Placental epithelial cell (primary cell): ENCODE data around the gene TCN2. TPM values are rescaled to one million over a fixed set of nuclear protein-coding genes. Genes with fewer than 3 reads are reported as not detected.

Experiments used
- total RNA-seq: library from RNA; depleted of rRNA; stranded (reverse); fragments of >200 nt; gene quantifications from 2 replicates; pipeline ENCODE4 v1.2.3, GENCODE V29; 2012

The TCN2 gene
- total RNA-seq = 11.9 and 49.5 TPM in 2 replicates

GRCh38 chr22:30606455-30607299 is at the start of gene TCN2:
Gene TCN2 (plus strand): TSS chr22:30607174. CDS start chr22:30607332, 158 bp downstream.

GRCh38 chr22:30574095-30574981 is 32.6 kb upstream of the TCN2 start, which contains the start of gene GAL3ST1:
Gene GAL3ST1 (minus strand): TSS chr22:30574665. CDS start chr22:30557392, 17,273 bp downstream.

GRCh38 chr22:30591588-30592359 is 15.2 kb upstream of the TCN2 start, which contains the start of gene PES1:
Gene PES1 (minus strand): TSS chr22:30591910. CDS start chr22:30591833, 77 bp downstream.

GRCh38 chr22:30635273-30636225 is 28.6 kb downstream of the TCN2 start, which contains the start of gene SLC35E4:
Gene SLC35E4 (plus strand): TSS chr22:30635781. CDS start chr22:30636451, 670 bp downstream.

GRCh38 chr22:30667494-30668385 is 60.8 kb downstream of the TCN2 start, which contains the start of gene DUSP18:
Gene DUSP18 (minus strand): TSS chr22:30667875. CDS start chr22:30664003, 3,872 bp downstream.

Other genes starting within 250 kb of the TCN2 start
- gene RNF215, start 219.8 kb upstream of the TCN2 start, total RNA-seq = 21.6 and 23.4 TPM in 2 replicates
- gene SEC14L2, start 210.2 kb upstream of the TCN2 start, total RNA-seq = 34.9 and 36.1 TPM in 2 replicates
- gene MTFP1, start 181.4 kb upstream of the TCN2 start, total RNA-seq = 7.1 and 22.7 TPM in 2 replicates
- gene SEC14L3, start 135.2 kb upstream of the TCN2 start, total RNA-seq = not detected in 2 replicates
- not detected in 2 replicates for gene SEC14L4, start 101.5 kb upstream of the TCN2 start, total RNA-seq
- gene SEC14L6, start 60.4 kb upstream of the TCN2 start, total RNA-seq = not detected in 2 replicates
- gene GAL3ST1, start 32.5 kb upstream of the TCN2 start, total RNA-seq = 0.39 and 1.3 TPM in 2 replicates
- 45.1 and 47.9 TPM in 2 replicates for gene PES1, start 15.3 kb upstream of the TCN2 start, total RNA-seq
- gene SLC35E4, start 28.6 kb downstream of the TCN2 start, total RNA-seq = 2.4 and 3.9 TPM in 2 replicates
- gene DUSP18, start 60.7 kb downstream of the TCN2 start, total RNA-seq = 13.0 and 16.9 TPM in 2 replicates
- gene OSBP2, start 87.7 kb downstream of the TCN2 start, total RNA-seq = 0.11 and 1.2 TPM in 2 replicates